SK-N-MC (cell line): Measurements from ENCODE around the gene ACSL3.

Experiments used
- FOXP2 ChIP-seq: optimal IDR thresholded peaks from 2 replicates; pipeline ENCODE3; 2011; ENCODE audit warnings: mild to moderate bottlenecking, moderate library complexity; ENCODE audit not compliant: insufficient read depth; ENCODE audit errors: extremely low read length, control extremely low read depth
- POLR2AphosphoS5 ChIP-seq: IDR thresholded peaks from 2 replicates; pipeline ENCODE4 v1.6.1; 2012; ENCODE audit warnings: mild to moderate bottlenecking, low read depth, low read length, borderline replicate concordance

GRCh38 chr2:222977121-222977520 lies 116.3 kb downstream of the ACSL3 start:
- TF ChIP-seq POLR2AphosphoS5 (no peak), FOXP2 (no peak)
